Measurements from ENCODE around the gene CETP.

DNA sequence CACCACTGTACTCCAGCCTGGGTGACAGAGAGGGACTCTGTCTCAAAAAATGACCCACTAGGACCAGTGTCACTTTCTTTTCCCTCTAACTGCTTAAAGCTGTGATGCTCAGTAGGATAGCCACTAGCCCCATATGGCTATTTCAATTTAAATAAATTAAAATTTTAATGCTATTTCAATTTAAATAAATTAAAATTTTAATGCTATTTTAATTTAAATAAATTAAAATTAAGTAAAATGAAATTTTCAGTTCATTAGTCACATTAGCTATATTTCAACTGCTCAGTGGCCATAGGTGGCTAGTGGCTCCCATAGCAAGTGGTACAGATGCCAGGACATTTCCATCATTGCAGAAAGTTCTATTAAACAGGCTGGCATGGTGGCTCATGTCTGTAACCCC is 70.6 kb downstream of the CETP start:
- no peak for TF ChIP-seq POLR2A (IDR thresholded peaks at IDR 0.05)
- TF ChIP-seq, protein P1, sequence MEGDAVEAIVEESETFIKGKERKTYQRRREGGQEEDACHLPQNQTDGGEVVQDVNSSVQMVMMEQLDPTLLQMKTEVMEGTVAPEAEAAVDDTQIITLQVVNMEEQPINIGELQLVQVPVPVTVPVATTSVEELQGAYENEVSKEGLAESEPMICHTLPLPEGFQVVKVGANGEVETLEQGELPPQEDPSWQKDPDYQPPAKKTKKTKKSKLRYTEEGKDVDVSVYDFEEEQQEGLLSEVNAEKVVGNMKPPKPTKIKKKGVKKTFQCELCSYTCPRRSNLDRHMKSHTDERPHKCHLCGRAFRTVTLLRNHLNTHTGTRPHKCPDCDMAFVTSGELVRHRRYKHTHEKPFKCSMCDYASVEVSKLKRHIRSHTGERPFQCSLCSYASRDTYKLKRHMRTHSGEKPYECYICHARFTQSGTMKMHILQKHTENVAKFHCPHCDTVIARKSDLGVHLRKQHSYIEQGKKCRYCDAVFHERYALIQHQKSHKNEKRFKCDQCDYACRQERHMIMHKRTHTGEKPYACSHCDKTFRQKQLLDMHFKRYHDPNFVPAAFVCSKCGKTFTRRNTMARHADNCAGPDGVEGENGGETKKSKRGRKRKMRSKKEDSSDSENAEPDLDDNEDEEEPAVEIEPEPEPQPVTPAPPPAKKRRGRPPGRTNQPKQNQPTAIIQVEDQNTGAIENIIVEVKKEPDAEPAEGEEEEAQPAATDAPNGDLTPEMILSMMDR (IDR thresholded peaks at IDR 0.05) = no peak
